Measurements from ENCODE around the gene SLCO1B3.

The SLCO1B3 gene

DNA sequence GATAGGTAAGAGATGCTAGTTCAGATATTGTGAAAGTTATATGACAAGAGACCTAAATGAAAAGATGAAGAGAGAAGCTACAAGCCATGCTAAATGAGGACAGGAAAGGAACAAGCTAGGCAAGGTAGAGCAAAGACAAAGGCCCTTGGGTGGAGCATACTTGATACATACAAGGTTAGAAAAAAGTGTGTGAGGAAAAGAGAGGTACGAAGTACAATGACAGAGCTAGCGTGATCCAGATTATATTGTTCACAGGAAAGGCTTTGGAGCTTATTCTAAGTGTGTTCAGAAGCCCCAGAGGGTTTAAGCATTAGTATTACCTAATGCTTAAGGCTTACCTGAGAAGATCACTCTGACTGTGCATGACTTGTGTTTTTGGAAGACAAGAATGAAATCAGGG lies 75.0 kb downstream of the SLCO1B3 start:
- no peak for DNase-seq

DNA sequence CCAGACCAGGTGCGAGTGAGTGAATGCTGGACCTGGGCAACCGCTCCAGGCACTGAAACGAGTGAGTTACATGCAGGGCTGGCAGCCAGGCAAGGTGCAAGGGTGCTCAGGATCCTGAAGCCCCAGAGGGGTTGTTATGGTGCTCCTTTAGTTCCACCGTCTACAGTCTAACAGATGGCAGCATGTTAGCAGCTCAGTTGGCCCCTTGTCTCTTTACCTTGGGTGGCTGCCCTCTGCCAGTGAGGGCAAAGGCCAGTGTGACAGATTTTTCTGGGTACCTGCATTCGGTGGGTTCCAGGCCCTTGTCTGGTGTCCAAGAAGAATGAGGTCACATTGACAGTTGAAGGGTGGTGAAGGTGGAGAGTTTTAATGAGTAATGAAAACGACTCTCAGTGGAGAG lies 106.8 kb downstream of the SLCO1B3 start:
- no peak for DNase-seq

DNA sequence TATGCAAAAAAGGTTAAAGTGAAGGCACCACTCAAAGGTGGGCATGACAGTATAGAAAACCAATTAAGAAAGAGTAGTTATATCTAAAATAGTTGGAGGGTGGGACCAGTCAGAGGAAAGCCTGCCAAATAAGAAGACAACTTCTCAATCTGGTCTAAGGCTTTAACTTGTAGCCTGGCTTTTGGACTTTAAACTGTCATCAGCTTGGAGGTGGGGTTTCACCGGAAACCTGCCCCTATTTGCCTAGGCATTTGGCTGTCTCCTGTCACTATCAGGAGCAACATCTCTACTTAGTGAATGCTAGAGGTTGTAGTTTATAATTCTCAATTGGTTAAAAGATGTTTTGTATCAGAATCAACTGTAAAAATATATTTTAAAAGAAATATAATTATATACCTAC lies 107.3 kb downstream of the SLCO1B3 start:
- DNase-seq, result no peak

DNA sequence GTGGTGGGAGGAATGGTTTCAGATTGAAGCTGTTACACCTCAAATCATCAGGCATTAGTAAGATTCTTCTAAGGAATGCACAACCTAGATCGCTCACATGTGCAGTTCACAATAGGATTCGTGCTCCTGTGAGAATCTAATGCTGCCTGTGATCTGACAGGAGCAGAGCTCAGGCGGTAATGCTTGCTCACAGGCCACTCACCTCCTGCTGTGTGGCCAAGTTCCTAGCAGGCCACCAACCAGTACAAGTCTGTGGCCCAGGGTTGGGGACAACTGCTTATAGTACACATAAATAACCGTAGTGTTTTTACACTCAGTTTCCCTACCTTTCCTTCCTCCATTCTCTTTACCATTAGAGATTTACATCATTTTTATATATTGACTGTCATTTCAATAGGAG lies 121.4 kb downstream of the SLCO1B3 start:
- DNase-seq, result no peak

DNA sequence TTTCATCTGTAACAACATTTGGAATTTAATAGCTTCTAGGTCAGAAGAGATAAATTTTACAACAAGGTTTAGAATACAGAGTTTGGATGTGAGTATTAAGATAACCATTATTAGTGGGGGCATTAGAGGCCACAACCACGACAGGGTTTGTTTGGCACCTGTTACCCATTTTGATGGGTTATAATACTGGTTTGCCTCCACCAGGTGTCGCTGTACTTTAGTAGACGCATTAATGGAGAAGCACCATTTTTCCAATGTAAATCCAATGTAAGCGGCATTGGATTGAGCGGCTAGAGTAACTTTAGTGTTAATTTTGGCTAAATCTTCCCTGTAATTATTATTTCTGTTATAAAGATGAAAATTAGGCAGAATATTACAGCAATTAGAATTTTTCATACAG lies 136.2 kb downstream of the SLCO1B3 start:
- DNase-seq, result no peak

DNA sequence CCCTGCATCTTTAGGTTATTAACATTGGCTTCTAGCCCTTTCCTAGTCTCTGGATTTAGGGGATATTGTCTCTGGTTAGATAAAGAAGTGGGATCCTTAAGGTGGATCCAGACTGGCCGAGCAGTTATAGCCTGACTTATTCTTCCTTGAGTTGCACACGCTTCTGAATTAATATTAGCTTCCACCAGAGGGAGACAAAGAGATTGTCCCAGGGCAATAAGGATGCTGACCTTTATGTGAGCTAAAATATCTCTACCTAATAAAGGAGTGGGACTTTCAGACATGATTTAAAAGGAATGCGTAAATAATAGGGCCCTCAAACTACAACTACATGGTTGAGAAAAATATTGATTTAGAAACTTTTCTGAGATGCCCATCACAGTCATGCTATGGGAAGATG lies 139.7 kb downstream of the SLCO1B3 start:
- no peak for DNase-seq

DNA sequence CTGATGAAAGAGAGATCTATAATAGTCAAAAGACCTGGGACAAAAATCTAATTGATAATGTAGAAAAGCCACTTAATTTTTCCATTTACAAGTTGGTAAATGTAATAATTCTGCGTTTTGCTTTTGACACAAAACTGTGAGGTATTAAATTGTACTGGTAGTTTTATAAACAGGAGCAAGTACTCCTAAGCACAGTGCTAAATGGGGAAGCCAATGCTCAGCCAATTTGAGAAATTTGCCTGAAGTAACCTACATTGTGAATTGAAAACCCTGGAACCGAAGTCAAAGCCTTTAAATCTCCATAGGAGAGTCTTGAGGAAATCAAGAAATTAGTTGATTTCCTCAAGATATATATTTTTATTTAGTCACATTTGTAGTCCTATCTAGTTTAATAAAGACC lies 152.8 kb downstream of the SLCO1B3 start:
- DNase-seq, result no peak

DNA sequence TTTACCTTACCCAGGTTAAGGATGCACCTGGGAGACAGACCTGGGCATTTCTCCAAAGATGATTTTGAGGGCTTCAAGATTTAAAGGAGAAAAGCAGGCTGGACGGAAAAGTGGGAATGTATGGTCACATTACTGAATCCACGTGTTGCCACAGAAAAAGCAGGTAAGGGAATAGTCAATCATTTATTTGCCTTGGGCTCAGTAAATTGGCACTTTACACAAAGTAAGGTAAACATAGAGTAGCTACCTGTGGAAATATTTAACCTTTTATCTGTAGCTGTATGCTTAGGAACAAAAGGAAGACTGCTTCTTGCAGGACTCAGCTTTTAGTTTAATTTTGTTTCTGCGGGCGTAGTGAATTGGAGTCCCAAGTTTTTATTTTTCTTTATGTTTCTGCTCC lies 153.3 kb downstream of the SLCO1B3 start:
- DNase-seq, result no peak

Measured in NCI-H2081 treated with DMSO at 0.1 percent for 48 hours (cell line).